CD14-positive monocyte (primary cell): ENCODE results near the gene RNF10. TPM values are rescaled to one million over a fixed set of nuclear protein-coding genes. Genes with fewer than 3 reads are reported as not detected.
"Not testable (repeated sequence)": the region's sequence is repeated elsewhere in the genome, so short reads cannot be mapped to it uniquely, and the experiment has no call there.

Experiments
- DNase-seq, 3 donors: peaks; one replicate each; pipeline ENCODE4 v3.0.0-alpha.2; 2011 to 2022
- H2AFZ ChIP-seq: 2 replicates; pipeline ENCODE4 v1.6.0; 2012; ENCODE audit warnings: mild to moderate bottlenecking, low read depth, low read length, inconsistent platforms; ENCODE audit not compliant: insufficient read depth, poor library complexity, severe bottlenecking
- H3K27ac ChIP-seq, 2 donors: 1 replicate in 1 of 2; 2 replicates in 1 of 2; pipeline ENCODE4 v1.5.1; 2012 to 2013; ENCODE audit warnings: low read length in 2 of 2, control low read depth in 1 of 2, inconsistent platforms in 1 of 2, low read depth in 1 of 2, mild to moderate bottlenecking in 1 of 2
- H3K27me3 ChIP-seq, 2 donors: one replicate each; pipeline versions ENCODE4 v1.6.0 to v1.6.1; 2011 to 2013; ENCODE audit warnings: low read length in 2 of 2; ENCODE audit not compliant: control insufficient read depth in 2 of 2, insufficient read depth in 2 of 2
- H3K36me3 ChIP-seq, 2 donors: replicated peaks in 1 of 2; 1 replicate in 1 of 2; 2 replicates in 1 of 2; pipeline versions ENCODE4 v1.5.1 to v1.6.1; 2012 to 2013; ENCODE audit warnings: low read length in 2 of 2, control low read depth in 1 of 2, inconsistent platforms in 1 of 2, mild to moderate bottlenecking in 1 of 2; ENCODE audit not compliant: insufficient read depth in 2 of 2, control insufficient read depth in 1 of 2
- H3K4me1 ChIP-seq, 2 donors: 1 replicate in 1 of 2; 2 replicates in 1 of 2; pipeline versions ENCODE4 v1.5.1 to v1.6.1; 2012 to 2013; ENCODE audit warnings: low read length in 2 of 2, control low read depth in 1 of 2, inconsistent platforms in 1 of 2, mild to moderate bottlenecking in 1 of 2, moderate library complexity in 1 of 2; ENCODE audit not compliant: insufficient read depth in 2 of 2, control insufficient read depth in 1 of 2
- H3K4me2 ChIP-seq: replicated peaks from 2 replicates; pipeline ENCODE3; 2012; ENCODE audit warnings: low read length, moderate library complexity, mild to moderate bottlenecking; ENCODE audit not compliant: poor library complexity, severe bottlenecking; ENCODE audit errors: extremely low read depth
- H3K4me3 ChIP-seq, 3 experiments: fragments of 200-600 bp in 1 of 3; sonication (generic) in 1 of 3; replicated peaks in 1 of 3; 1 replicate in 2 of 3; 2 replicates in 1 of 3; pipeline ENCODE4 v1.5.1; 2011 to 2013; ENCODE audit warnings: low read length in 3 of 3, mild to moderate bottlenecking in 3 of 3, control low read depth in 2 of 3, low read depth in 2 of 3, inconsistent platforms in 1 of 3, moderate library complexity in 1 of 3
- H3K79me2 ChIP-seq: 2 replicates; pipeline ENCODE4 v1.6.0; 2012; ENCODE audit warnings: mild to moderate bottlenecking, control low read depth, inconsistent platforms, low read length, moderate library complexity; ENCODE audit not compliant: insufficient read depth
- H3K9ac ChIP-seq: 2 replicates; pipeline ENCODE4 v1.6.0; 2017; ENCODE audit warnings: low read length, mild to moderate bottlenecking; ENCODE audit not compliant: insufficient read depth, poor library complexity, severe bottlenecking
- H3K9me3 ChIP-seq, 2 donors: replicated peaks in 1 of 2; 1 replicate in 1 of 2; 2 replicates in 1 of 2; pipeline versions ENCODE4 v1.5.1 to v1.6.1; 2012 to 2013; ENCODE audit warnings: low read length in 2 of 2, control low read depth in 1 of 2; ENCODE audit not compliant: control insufficient read depth in 1 of 2, insufficient read depth in 1 of 2
- H4K20me1 ChIP-seq: 2 replicates; pipeline ENCODE4 v1.6.0; 2012; ENCODE audit warnings: mild to moderate bottlenecking, low read length, control low read depth, moderate library complexity; ENCODE audit not compliant: insufficient read depth
- H3K27ac Mint-ChIP-seq, 7 donors: one replicate each; pipeline ENCODE4 v1.8.0; 2020; ENCODE audit warnings: mild to moderate bottlenecking in 7 of 7, mixed read lengths in 7 of 7, moderate library complexity in 6 of 7, inconsistent platforms in 2 of 7
- H3K27me3 Mint-ChIP-seq, 3 donors: one replicate each; pipeline ENCODE4 v1.8.0; 2021 to 2022; ENCODE audit warnings: low read depth in 3 of 3, mild to moderate bottlenecking in 3 of 3, mixed read lengths in 3 of 3, moderate library complexity in 3 of 3, inconsistent platforms in 1 of 3
- H3K36me3 Mint-ChIP-seq, 2 donors: one replicate each; pipeline ENCODE4 v1.8.0; 2020; ENCODE audit warnings: mixed read lengths in 2 of 2, inconsistent platforms in 1 of 2, mild to moderate bottlenecking in 1 of 2
- H3K4me1 Mint-ChIP-seq: one replicate; pipeline ENCODE4 v1.8.0; 2020; ENCODE audit warnings: mild to moderate bottlenecking, mixed read lengths
- H3K4me3 Mint-ChIP-seq, 2 donors: one replicate each; pipeline ENCODE4 v1.8.0; 2020; ENCODE audit warnings: mild to moderate bottlenecking in 2 of 2, mixed read lengths in 2 of 2, moderate library complexity in 1 of 2
- H3K9me3 Mint-ChIP-seq, 7 donors: one replicate each; pipeline ENCODE4 v1.8.0; 2020 to 2022; ENCODE audit warnings: mixed read lengths in 7 of 7, mild to moderate bottlenecking in 6 of 7, moderate library complexity in 6 of 7, inconsistent platforms in 2 of 7
- CTCF ChIP-seq: fragments of 200-600 bp; IDR thresholded peaks from one replicate; pipeline ENCODE4 v1.8.0; 2022; ENCODE audit warnings: antibody characterized with exemption, mild to moderate bottlenecking
- WGBS: methylation state at CpG from one replicate; pipeline ENCODE4 v1.1.5; 2013; ENCODE audit warnings: missing lambda C conversion rate; ENCODE audit not compliant: insufficient coverage; 5-methylcytosine and 5-hydroxymethylcytosine counted together
- intact Hi-C, 2 donors: fragments of 100-400 bp; cut with micrococcal nuclease; formaldehyde crosslinking; loops; one replicate each; pipeline versions ENCODE4 v1.15.0 to v1.15.1; 2023
- polyA plus RNA-seq, 3 donors: library from polyadenylated mRNA; depleted of rRNA in 1 of 3; unstranded in 2 of 3; stranded (reverse) in 1 of 3; fragments of 300-500 nt in 2 of 3; fragments of >200 nt in 1 of 3; fragmentation: Illumina TruSeq in 2 of 3; gene quantifications; 1 replicate in 2 of 3; 2 replicates in 1 of 3; pipeline ENCODE4 v1.2.3, GENCODE V29; 2012 to 2021

Gene RNF10
- polyA plus RNA-seq, 3 donors: 62.4 to 178 (median 106) TPM

- H2AFZ ChIP-seq: no peak overlapping the region
- 100% methylated on average over 2 of the region's 7 CpGs for WGBS
- peaks cover 0 to 1% (median 0%) of the 10 kb centered on the region in 3 donors for H3K27me3 Mint-ChIP-seq
Measured at GRCh38 chr12:120514002-120514401, 20.2 kb upstream of the RNF10 start.

GRCh38 chr12:120515496-120515895 lies 18.7 kb upstream of the RNF10 start:
- H3K36me3 Mint-ChIP-seq: peaks cover 24 to 59% of the 10 kb centered on the region in 2 donors
- WGBS: 96% methylated on average over 2 of the region's 2 CpGs
- H3K9me3 Mint-ChIP-seq: no peaks in the 10 kb centered on the region
- H3K4me3 Mint-ChIP-seq: no peak overlapping the region
- H3K36me3 ChIP-seq: peaks cover 40 to 58% of the 10 kb centered on the region in 2 donors
- intact Hi-C loops: no loop called here
- H3K27me3 Mint-ChIP-seq: peaks cover 0 to 1% (median 0%) of the 10 kb centered on the region in 3 donors
- H3K4me1 ChIP-seq: no peaks in the 10 kb centered on the region
- H2AFZ ChIP-seq: no peak overlapping the region
- no peaks in the 10 kb centered on the region for H3K79me2 ChIP-seq
- H3K27ac Mint-ChIP-seq: no peak overlapping the region
- H3K4me1 Mint-ChIP-seq: no peaks in the 10 kb centered on the region
- no peak overlapping the region for H3K4me2 ChIP-seq
- no peak for TF ChIP-seq CTCF
- no peak for DNase-seq
- no peak overlapping the region for H3K27ac ChIP-seq
- no peak overlapping the region for H3K4me3 ChIP-seq
- no peaks in the 10 kb centered on the region for H3K9me3 ChIP-seq
- H4K20me1 ChIP-seq: no peaks in the 10 kb centered on the region
- no peak overlapping the region for H3K9ac ChIP-seq
- no peaks in the 10 kb centered on the region for H3K27me3 ChIP-seq

More at GRCh38 chr12:120514002-120514401, 20.2 kb upstream of the RNF10 start:
- Mint-ChIP-seq H3K4me3 (no peak overlapping the region), H3K9me3 (no peaks in the 10 kb centered on the region), H3K36me3 (peaks cover 36 to 62% of the 10 kb centered on the region in 2 donors), H3K27ac (peak overlapping the region in 1 of 7 donors; percentile 79), H3K4me1 (no peaks in the 10 kb centered on the region)
- Histone ChIP-seq H3K27me3 (no peaks in the 10 kb centered on the region), H3K4me1 (no peaks in the 10 kb centered on the region), H3K9me3 (no peaks in the 10 kb centered on the region), H3K9ac (no peak overlapping the region), H3K27ac (no peak overlapping the region), H3K4me2 (no peak overlapping the region), H3K36me3 (peaks cover 54 to 63% of the 10 kb centered on the region in 2 donors), H4K20me1 (no peaks in the 10 kb centered on the region), H3K79me2 (no peaks in the 10 kb centered on the region), H3K4me3 (no peak overlapping the region)
- no peak for TF ChIP-seq CTCF
- DNase-seq: no peak
- intact Hi-C loops: no loop called here

GRCh38 chr12:120519324-120519723 lies 14.8 kb upstream of the RNF10 start:
- H3K36me3 Mint-ChIP-seq: peaks cover 20 to 66% of the 10 kb centered on the region in 2 donors
- 100% methylated on average over 5 of the region's 8 CpGs for WGBS
- not testable (repeated sequence) for H3K27me3 Mint-ChIP-seq

More at GRCh38 chr12:120519324-120519723, 14.8 kb upstream of the RNF10 start:
- DNase-seq, H3K27me3 ChIP-seq, H4K20me1 ChIP-seq, H3K27ac Mint-ChIP-seq, H3K4me1 ChIP-seq, H3K4me3 Mint-ChIP-seq, H3K9ac ChIP-seq, H3K79me2 ChIP-seq, H3K9me3 ChIP-seq, H3K4me1 Mint-ChIP-seq, H2AFZ ChIP-seq, H3K9me3 Mint-ChIP-seq, H3K4me2 ChIP-seq, intact Hi-C loops, H3K4me3 ChIP-seq, H3K27ac ChIP-seq: not testable (repeated sequence)
- H3K36me3 ChIP-seq: peaks cover 38 to 63% of the 10 kb centered on the region in 2 donors
